ENCODE results near the gene TXNL1.
"Not testable (repeated sequence)": the region's sequence is repeated elsewhere in the genome, so short reads cannot be mapped to it uniquely, and the experiment has no call there.

Gene TXNL1

DNA sequence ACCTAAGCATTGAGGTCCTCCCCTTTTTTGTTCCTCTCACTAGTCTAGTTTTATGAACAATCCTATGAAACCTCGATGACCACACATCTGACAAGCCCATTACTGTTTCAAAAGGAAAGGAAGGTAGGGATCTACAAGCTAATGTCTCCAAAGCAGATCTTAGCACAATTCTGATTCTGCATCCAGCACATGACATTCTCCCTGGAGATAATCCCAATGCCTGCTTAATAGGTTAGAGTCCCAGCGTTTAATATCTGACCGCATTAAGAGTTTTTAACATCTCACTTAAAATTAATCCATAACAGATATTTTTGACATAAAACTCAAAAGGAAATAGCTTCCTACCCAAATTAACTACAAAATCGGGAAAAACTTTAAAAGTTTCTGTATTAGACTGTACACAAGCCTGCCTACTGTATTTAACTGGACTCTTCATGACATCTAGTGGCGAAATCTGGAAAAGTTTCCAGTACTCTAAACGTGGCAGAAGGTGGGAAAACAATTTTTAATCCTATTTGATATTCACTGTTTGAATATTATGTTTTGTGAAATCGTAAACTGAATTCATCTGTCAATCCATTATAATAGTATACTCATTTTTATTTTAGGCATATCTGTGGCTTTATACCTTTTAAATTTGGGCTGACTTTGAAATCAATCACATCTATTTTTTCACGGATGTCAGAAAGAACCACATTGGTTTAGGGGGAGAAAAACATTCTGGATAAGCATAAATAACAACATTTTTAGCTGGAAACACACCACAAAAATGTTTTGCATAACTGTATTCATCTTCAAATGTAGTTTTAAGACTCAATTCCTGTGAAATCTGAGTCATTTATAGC lies 62.4 kb downstream of the TXNL1 start:
- no peaks in the 10 kb centered on the region for H3K79me2 ChIP-seq (ENCODE audit: low read length)
- H3K36me3 ChIP-seq (replicated peaks; ENCODE audit: insufficient read depth, low read length): no peaks in the 10 kb centered on the region
- no peak overlapping the region for H2AFZ ChIP-seq (ENCODE audit: low read length)
- no peaks in the 10 kb centered on the region for H3K9me2 ChIP-seq (replicated peaks; ENCODE audit: insufficient read depth, low read length)
- no peak overlapping the region for H3K4me3 ChIP-seq (ENCODE audit: low read length)
- no peak overlapping the region for H3K9ac ChIP-seq (ENCODE audit: low read length)
- H3K4me1 ChIP-seq (ENCODE audit: low read length): no peaks in the 10 kb centered on the region
- no peaks in the 10 kb centered on the region for H3K9me3 ChIP-seq (replicated peaks; ENCODE audit: insufficient read depth, low read length)
- H3K27ac ChIP-seq (ENCODE audit: low read length): no peak overlapping the region
- DNase-seq: peak; percentile 55
- H3F3A ChIP-seq (ENCODE audit: insufficient read depth, low read length): no peaks in the 10 kb centered on the region
- no peaks in the 10 kb centered on the region for H3K27me3 ChIP-seq (replicated peaks; ENCODE audit: insufficient read depth, low read length)
- TF ChIP-seq, protein P1, sequence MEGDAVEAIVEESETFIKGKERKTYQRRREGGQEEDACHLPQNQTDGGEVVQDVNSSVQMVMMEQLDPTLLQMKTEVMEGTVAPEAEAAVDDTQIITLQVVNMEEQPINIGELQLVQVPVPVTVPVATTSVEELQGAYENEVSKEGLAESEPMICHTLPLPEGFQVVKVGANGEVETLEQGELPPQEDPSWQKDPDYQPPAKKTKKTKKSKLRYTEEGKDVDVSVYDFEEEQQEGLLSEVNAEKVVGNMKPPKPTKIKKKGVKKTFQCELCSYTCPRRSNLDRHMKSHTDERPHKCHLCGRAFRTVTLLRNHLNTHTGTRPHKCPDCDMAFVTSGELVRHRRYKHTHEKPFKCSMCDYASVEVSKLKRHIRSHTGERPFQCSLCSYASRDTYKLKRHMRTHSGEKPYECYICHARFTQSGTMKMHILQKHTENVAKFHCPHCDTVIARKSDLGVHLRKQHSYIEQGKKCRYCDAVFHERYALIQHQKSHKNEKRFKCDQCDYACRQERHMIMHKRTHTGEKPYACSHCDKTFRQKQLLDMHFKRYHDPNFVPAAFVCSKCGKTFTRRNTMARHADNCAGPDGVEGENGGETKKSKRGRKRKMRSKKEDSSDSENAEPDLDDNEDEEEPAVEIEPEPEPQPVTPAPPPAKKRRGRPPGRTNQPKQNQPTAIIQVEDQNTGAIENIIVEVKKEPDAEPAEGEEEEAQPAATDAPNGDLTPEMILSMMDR (IDR thresholded peaks at IDR 0.05; ENCODE audit: low read length): peak; percentile 63
- TF ChIP-seq EZH2 (optimal IDR thresholded peaks at IDR 0.05; ENCODE audit: low read depth, low read length): no peak
- no peak for TF ChIP-seq EZH2phosphoT487 (IDR thresholded peaks at IDR 0.05; ENCODE audit: low read length)
- no peaks in the 10 kb centered on the region for H4K20me1 ChIP-seq (ENCODE audit: insufficient read depth, low read length)
- H3K4me2 ChIP-seq (ENCODE audit: low read depth, low read length): no peak overlapping the region

DNA sequence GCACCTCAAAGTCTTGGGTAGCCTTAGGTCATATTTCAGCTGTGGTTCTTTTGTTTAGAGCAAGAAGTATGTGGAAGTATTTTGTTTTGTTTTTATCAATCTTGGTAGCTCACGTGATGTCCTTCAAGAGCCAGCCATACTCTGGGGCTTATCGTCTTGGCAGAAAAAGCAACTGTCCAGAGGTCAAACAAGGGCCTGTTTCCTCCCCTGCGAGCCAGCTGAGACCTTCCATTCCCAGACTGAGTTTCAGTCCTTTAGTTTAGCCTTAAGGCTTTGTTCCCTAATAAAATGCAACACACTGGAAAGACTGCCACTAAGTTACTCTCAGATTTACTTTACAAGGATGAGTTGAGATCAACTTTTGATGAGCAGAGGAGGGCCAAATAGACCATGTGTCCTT lies 63.5 kb downstream of the TXNL1 start:
- no peaks in the 10 kb centered on the region for H3K4me1 ChIP-seq (ENCODE audit: low read length)
- no peaks in the 10 kb centered on the region for H4K20me1 ChIP-seq (ENCODE audit: insufficient read depth, low read length)
- H3K9me3 ChIP-seq (replicated peaks; ENCODE audit: insufficient read depth, low read length): no peaks in the 10 kb centered on the region
- TF ChIP-seq, protein P1 (IDR thresholded peaks at IDR 0.05; ENCODE audit: low read length): no peak
- TF ChIP-seq EZH2phosphoT487 (IDR thresholded peaks at IDR 0.05; ENCODE audit: low read length) (no peak), EZH2 (optimal IDR thresholded peaks at IDR 0.05; ENCODE audit: low read depth, low read length) (no peak)
- H3K9ac ChIP-seq (ENCODE audit: low read length): no peak overlapping the region
- H3K4me2 ChIP-seq (ENCODE audit: low read depth, low read length): no peak overlapping the region
- H2AFZ ChIP-seq (ENCODE audit: low read length): no peak overlapping the region
- no peaks in the 10 kb centered on the region for H3K79me2 ChIP-seq (ENCODE audit: low read length)
- no peak overlapping the region for H3K27ac ChIP-seq (ENCODE audit: low read length)
- H3K9me2 ChIP-seq (replicated peaks; ENCODE audit: insufficient read depth, low read length): no peaks in the 10 kb centered on the region
- DNase-seq: no peak
- H3F3A ChIP-seq (ENCODE audit: insufficient read depth, low read length): no peaks in the 10 kb centered on the region
- H3K4me3 ChIP-seq (ENCODE audit: low read length): no peak overlapping the region
- H3K36me3 ChIP-seq (replicated peaks; ENCODE audit: insufficient read depth, low read length): no peaks in the 10 kb centered on the region
- no peaks in the 10 kb centered on the region for H3K27me3 ChIP-seq (replicated peaks; ENCODE audit: insufficient read depth, low read length)

DNA sequence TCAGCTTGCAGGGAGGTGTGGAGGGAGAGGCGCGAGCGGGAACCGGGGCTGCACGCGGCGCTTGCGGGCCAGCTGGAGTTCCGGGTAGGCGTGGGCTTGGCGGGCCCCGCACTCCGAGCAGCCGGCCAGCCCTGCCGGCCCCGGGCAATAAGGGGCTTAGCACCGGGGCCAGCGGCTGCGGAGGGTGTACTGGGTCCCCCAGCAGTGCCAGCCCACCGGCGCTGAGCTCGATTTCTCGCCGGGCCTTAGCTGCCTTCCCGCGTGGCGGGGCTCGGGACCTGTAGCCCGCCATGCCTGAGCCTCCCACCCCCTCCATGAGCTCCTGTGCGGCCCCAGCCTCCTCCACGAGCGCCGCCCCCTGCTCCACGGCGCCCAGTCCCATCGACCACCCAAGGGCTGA lies 66.1 kb downstream of the TXNL1 start:
- H3K9me3 ChIP-seq (replicated peaks; ENCODE audit: insufficient read depth, low read length); H2AFZ ChIP-seq (ENCODE audit: low read length); H3K4me3 ChIP-seq (ENCODE audit: low read length); DNase-seq; H3K9ac ChIP-seq (ENCODE audit: low read length); H3K4me1 ChIP-seq (ENCODE audit: low read length); H3K9me2 ChIP-seq (replicated peaks; ENCODE audit: insufficient read depth, low read length); H3K36me3 ChIP-seq (replicated peaks; ENCODE audit: insufficient read depth, low read length); H3K27me3 ChIP-seq (replicated peaks; ENCODE audit: insufficient read depth, low read length); H3F3A ChIP-seq (ENCODE audit: insufficient read depth, low read length); H3K27ac ChIP-seq (ENCODE audit: low read length); H4K20me1 ChIP-seq (ENCODE audit: insufficient read depth, low read length); H3K79me2 ChIP-seq (ENCODE audit: low read length); H3K4me2 ChIP-seq (ENCODE audit: low read depth, low read length): not testable (repeated sequence)

DNA sequence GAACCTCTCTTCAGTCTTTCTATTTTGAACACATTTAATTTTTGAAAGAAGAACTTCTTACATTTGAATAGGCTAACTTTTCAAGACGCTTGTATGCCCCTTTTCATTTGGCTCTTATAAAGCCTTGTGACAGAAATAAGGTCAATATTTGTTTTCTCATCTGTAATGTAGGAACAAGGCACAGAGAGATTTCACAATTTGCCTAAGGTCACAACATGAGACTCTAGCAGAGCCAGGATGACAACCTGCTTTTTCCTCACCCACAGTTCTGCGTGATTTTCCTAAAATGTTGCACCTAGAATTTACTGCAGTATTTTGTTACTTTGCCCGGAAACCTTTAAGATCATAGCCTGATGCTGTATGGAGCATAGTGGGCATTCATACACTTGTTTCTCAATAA lies 67.4 kb downstream of the TXNL1 start:
- Histone ChIP-seq H3K36me3 (replicated peaks; ENCODE audit: insufficient read depth, low read length) (no peaks in the 10 kb centered on the region), H2AFZ (ENCODE audit: low read length) (no peak overlapping the region), H3K9me2 (replicated peaks; ENCODE audit: insufficient read depth, low read length) (no peaks in the 10 kb centered on the region), H4K20me1 (ENCODE audit: insufficient read depth, low read length) (no peaks in the 10 kb centered on the region), H3K4me1 (ENCODE audit: low read length) (no peaks in the 10 kb centered on the region), H3K27ac (ENCODE audit: low read length) (no peak overlapping the region), H3K27me3 (replicated peaks; ENCODE audit: insufficient read depth, low read length) (no peaks in the 10 kb centered on the region), H3K4me3 (ENCODE audit: low read length) (no peak overlapping the region), H3F3A (ENCODE audit: insufficient read depth, low read length) (no peaks in the 10 kb centered on the region), H3K9me3 (replicated peaks; ENCODE audit: insufficient read depth, low read length) (no peaks in the 10 kb centered on the region), H3K79me2 (ENCODE audit: low read length) (no peaks in the 10 kb centered on the region), H3K4me2 (ENCODE audit: low read depth, low read length) (no peak overlapping the region), H3K9ac (ENCODE audit: low read length) (no peak overlapping the region)
- no peak for TF ChIP-seq EZH2 (optimal IDR thresholded peaks at IDR 0.05; ENCODE audit: low read depth, low read length)
- no peak for TF ChIP-seq EZH2phosphoT487 (IDR thresholded peaks at IDR 0.05; ENCODE audit: low read length)
- TF ChIP-seq, protein P1 (IDR thresholded peaks at IDR 0.05; ENCODE audit: low read length): no peak
- no peak for DNase-seq
